ENCODE data around the gene CD38. TPM values are rescaled to one million over a fixed set of nuclear protein-coding genes. Genes with fewer than 3 reads are reported as not detected.
"Not testable (repeated sequence)": the region's sequence is repeated elsewhere in the genome, so short reads cannot be mapped to it uniquely, and the experiment has no call there.

The CD38 gene
- total and polyA plus RNA-seq, 7 donors, result 1.5 to 6.8 (median 3.7) TPM

DNA sequence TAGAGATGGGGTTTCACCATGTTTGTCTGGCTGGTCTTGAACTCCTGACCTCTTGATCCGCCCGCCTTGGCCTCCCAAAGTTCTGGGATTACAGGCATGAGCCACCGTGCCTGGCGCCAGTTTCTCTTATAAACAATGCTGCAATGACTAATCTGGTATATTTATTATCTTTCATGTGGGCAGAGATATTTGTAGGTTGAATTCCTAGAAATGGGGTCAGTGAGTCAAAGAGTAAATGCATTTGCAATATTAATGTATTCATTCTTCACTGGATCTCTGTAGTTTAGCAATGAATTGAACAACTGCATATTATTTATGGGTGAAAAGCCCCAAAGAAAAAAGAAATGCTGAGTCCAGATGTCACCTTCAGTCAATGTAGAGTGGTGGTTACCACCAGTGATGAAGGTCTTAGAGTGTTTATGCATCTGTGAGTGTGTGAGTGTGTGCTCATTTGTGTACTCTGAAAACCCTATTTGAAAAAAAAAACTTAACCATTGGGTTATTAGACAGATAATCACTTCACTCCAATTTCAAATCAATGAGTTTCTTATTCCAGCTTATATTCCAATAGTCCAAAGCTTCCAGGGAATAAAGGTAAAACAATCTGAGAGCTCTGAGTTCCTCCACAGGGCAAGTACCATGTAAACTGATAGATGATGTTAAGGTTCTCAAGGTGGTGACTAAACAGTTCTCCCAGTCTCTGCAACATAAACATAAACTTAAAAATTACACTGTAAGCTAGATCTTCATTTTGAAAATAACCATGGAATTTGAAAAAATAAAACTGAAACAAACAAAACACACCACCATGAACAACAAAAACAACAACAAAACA is 22.6 kb upstream of the CD38 start:
- no peak for DNase-seq
- Histone ChIP-seq H3K27ac (no peak overlapping the region), H3K36me3 (ENCODE audit: insufficient read depth in 1 of 2, low read depth in 1 of 2) (no peaks in the 10 kb centered on the region), H3K4me3 (no peak overlapping the region), H3K4me1 (no peaks in the 10 kb centered on the region), H3K9me3 (no peaks in the 10 kb centered on the region), H3K27me3 (ENCODE audit: insufficient read depth in 3 of 3, low read length in 2 of 3) (no peaks in the 10 kb centered on the region)
- intact Hi-C loops (cut with DNase I), result no loop called here
- no peak for TF ChIP-seq CTCF (IDR thresholded peaks at IDR 0.05)
- WGBS, 3 donors, result 81 to 85% (median 83%) methylated on average over 4 of the region's 4 CpGs
- no peak for ATAC-seq

DNA sequence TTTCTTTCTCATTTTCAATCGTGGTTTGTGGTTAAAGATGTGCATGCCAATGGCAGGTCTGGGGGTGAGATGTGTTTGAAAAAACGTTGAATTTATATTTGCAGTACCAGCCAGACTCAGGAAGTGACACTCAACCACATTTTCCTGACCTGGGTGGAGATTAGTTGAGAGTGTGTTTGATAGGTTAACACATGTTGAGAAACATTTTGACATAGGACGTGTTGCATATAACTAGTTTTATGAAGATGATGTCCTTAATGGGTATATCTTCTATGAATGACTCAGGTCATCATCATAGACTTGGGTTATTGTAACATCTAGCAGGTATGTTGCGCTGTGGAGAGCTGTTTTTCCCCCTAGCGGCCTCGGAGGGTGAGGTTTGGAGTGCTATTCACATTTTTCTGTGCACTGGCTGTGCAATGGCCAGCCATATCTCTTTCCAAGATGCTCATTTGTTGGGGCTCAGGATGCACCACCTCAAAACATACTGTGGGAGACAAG is 21.7 kb upstream of the CD38 start:
- no peak for DNase-seq
- no peak for TF ChIP-seq CTCF (IDR thresholded peaks at IDR 0.05)
- ATAC-seq, result no peak
- intact Hi-C loops (cut with DNase I), result no loop called here
- H3K27ac ChIP-seq, result no peak overlapping the region
- H3K36me3 ChIP-seq (ENCODE audit: insufficient read depth in 1 of 2, low read depth in 1 of 2), result no peaks in the 10 kb centered on the region
- 74 to 80% (median 74%) methylated on average over 6 of the region's 6 CpGs for WGBS, 3 donors
- H3K4me3 ChIP-seq, result no peak overlapping the region
- no peaks in the 10 kb centered on the region for H3K4me1 ChIP-seq
- no peaks in the 10 kb centered on the region for H3K9me3 ChIP-seq
- H3K27me3 ChIP-seq (ENCODE audit: insufficient read depth in 3 of 3, low read length in 2 of 3), result no peaks in the 10 kb centered on the region

GRCh38 chr4:15757054-15757453 is 21.1 kb upstream of the CD38 start:
- DNase-seq (no peak), ATAC-seq (no peak)
- no peak for TF ChIP-seq CTCF (IDR thresholded peaks at IDR 0.05)
- Histone ChIP-seq H3K9me3 (no peaks in the 10 kb centered on the region), H3K4me3 (no peak overlapping the region), H3K36me3 (ENCODE audit: insufficient read depth in 1 of 2, low read depth in 1 of 2) (no peaks in the 10 kb centered on the region), H3K27me3 (ENCODE audit: insufficient read depth in 3 of 3, low read length in 2 of 3) (no peaks in the 10 kb centered on the region), H3K27ac (no peak overlapping the region), H3K4me1 (no peaks in the 10 kb centered on the region)
- WGBS, 3 donors, result 59 to 65% (median 62%) methylated on average over 4 of the region's 4 CpGs
- intact Hi-C loops (cut with DNase I), result no loop called here

DNA sequence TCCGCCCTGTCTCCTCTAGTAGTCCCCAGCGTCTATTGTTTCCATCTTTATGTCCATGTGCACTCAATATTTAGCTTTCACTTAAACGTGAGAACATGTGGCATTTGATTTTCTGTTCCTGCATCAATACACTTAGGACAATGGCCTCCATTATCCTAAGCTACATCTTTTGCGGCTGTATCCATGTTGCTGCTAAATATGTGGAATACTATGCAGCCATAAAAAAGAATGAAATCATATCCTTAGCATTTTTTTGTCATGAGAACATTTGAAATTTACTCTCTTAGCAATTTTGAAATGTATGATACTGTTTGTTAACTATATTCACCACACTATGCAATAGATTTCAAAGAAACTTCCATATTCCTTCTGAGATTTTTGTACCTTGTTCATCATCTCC is 19.8 kb upstream of the CD38 start:
- Histone ChIP-seq H3K27ac (no peak overlapping the region), H3K9me3 (no peaks in the 10 kb centered on the region), H3K4me1 (no peaks in the 10 kb centered on the region), H3K27me3 (ENCODE audit: insufficient read depth in 3 of 3, low read length in 2 of 3) (no peaks in the 10 kb centered on the region), H3K36me3 (ENCODE audit: insufficient read depth in 1 of 2, low read depth in 1 of 2) (no peaks in the 10 kb centered on the region), H3K4me3 (no peak overlapping the region)
- no peak for DNase-seq
- no peak for TF ChIP-seq CTCF (IDR thresholded peaks at IDR 0.05)
- 92 to 93% (median 93%) methylated on average over 4 of the region's 4 CpGs for WGBS, 3 donors
- no peak for ATAC-seq
- intact Hi-C loops (cut with DNase I), result no loop called here

DNA sequence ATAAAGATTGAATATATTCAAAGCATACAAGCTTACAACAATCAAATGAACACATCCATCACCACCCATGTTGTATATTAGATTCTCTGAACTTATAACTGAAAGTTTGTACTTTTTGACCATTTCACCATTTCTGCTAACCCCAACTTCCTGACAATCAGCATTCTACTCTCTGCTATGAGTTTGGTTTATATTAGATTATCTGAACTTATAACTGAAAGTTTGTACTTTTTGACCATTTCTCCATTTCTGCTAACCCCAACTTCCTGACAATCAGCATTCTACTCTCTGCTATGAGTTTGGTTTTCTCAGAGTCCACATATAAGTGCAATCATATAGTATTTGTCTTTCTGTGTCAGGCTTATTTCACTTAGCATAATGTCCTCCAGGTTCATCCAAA is 15.7 kb upstream of the CD38 start:
- H3K36me3 ChIP-seq (ENCODE audit: insufficient read depth in 1 of 2, low read depth in 1 of 2); H3K27ac ChIP-seq; H3K27me3 ChIP-seq (ENCODE audit: insufficient read depth in 3 of 3, low read length in 2 of 3); H3K4me1 ChIP-seq; ATAC-seq; H3K9me3 ChIP-seq; DNase-seq; intact Hi-C loops (cut with DNase I); H3K4me3 ChIP-seq: not testable (repeated sequence)
